Measurements from ENCODE around the gene IKZF2. TPM values are rescaled to one million over a fixed set of nuclear protein-coding genes. Genes with fewer than 3 reads are reported as not detected.

The IKZF2 gene
- total RNA-seq, 1 experiment from 2014 or later: 5.2 TPM

DNA sequence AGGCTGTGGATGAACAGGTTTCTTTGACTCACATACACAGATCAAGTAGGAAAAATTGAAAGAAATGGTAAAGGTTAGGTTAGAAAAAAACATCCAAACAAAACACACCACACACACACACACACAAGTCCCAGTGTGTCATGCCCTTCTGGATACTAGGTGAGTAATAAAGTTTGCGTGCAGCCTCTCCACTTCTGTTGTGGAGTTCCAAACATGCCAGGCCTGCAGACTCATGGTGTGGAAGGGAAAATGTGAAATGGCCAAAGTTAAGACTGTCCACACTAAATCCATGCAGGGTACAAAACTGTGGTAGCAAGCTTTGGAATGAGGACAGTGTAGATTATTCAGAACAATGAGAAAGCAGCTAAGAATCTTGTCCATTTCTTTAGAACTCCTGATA is 114.6 kb downstream of the IKZF2 start:
- Histone ChIP-seq H3K4me3 (ENCODE audit: low read length) (no peak overlapping the region), H2AFZ (ENCODE audit: low read length) (no peak overlapping the region), H3K27me3 (ENCODE audit: low read length) (no peaks in the 10 kb centered on the region), H3K36me3 (ENCODE audit: low read depth, low read length) (no peaks in the 10 kb centered on the region), H3K27ac (ENCODE audit: low read length) (no peak overlapping the region), H3K9me3 (ENCODE audit: low read length) (no peaks in the 10 kb centered on the region), H3K9ac (ENCODE audit: low read length) (no peak overlapping the region), H3K4me2 (ENCODE audit: low read length) (no peak overlapping the region), H3K9me2 (replicated peaks; ENCODE audit: low read length) (no peaks in the 10 kb centered on the region), H3K79me2 (ENCODE audit: low read length) (no peaks in the 10 kb centered on the region), H3K4me1 (ENCODE audit: insufficient read depth, low read length) (no peaks in the 10 kb centered on the region; the same call in 1 of the 2 replicates), H3F3A (ENCODE audit: low read length, unreplicated experiment) (no peaks in the 10 kb centered on the region), H4K20me1 (ENCODE audit: low read length) (no peaks in the 10 kb centered on the region)
- TF ChIP-seq, protein P1, sequence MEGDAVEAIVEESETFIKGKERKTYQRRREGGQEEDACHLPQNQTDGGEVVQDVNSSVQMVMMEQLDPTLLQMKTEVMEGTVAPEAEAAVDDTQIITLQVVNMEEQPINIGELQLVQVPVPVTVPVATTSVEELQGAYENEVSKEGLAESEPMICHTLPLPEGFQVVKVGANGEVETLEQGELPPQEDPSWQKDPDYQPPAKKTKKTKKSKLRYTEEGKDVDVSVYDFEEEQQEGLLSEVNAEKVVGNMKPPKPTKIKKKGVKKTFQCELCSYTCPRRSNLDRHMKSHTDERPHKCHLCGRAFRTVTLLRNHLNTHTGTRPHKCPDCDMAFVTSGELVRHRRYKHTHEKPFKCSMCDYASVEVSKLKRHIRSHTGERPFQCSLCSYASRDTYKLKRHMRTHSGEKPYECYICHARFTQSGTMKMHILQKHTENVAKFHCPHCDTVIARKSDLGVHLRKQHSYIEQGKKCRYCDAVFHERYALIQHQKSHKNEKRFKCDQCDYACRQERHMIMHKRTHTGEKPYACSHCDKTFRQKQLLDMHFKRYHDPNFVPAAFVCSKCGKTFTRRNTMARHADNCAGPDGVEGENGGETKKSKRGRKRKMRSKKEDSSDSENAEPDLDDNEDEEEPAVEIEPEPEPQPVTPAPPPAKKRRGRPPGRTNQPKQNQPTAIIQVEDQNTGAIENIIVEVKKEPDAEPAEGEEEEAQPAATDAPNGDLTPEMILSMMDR (conservative IDR thresholded peaks at IDR 0.05; ENCODE audit: low read depth, low read length): no peak
- TF ChIP-seq EZH2phosphoT487 (IDR thresholded peaks at IDR 0.05; ENCODE audit: borderline replicate concordance, low read length): no peak
- TF ChIP-seq EZH2 (IDR thresholded peaks at IDR 0.05; ENCODE audit: low read length, unreplicated experiment): no peak
- ATAC-seq (no peak), DNase-seq (no peak)
- intact Hi-C loops (cut with micrococcal nuclease): no loop called here
- BruUV-seq (replicated peaks): no TSS peak
- ChIA-PET POLR2A (ENCODE audit: unreplicated experiment) (no interaction called here), CTCF (no interaction called here)

DNA sequence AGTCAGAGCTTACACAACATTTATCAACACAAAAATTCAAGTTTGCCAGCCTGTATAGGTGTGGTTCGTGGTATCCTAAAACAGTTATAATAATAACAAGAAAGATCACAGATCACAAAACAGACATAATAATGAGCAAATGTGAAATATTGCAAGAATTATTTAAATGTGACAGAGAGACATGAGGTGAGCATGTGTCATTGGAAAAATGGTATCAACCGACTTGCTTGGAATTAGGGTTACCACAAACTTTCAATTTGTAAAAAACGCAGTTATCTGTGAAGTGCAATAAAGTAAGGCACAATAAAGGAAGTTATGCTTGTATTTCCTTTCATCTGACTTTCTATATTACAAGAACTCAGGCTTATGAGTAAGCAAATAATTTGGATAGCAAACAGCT is 116.8 kb downstream of the IKZF2 start:
- POLR2A ChIA-PET (ENCODE audit: unreplicated experiment): no interaction called here
- Histone ChIP-seq H3K4me2 (ENCODE audit: low read length) (no peak overlapping the region), H3F3A (ENCODE audit: low read length, unreplicated experiment) (no peaks in the 10 kb centered on the region), H2AFZ (ENCODE audit: low read length) (no peak overlapping the region), H3K79me2 (ENCODE audit: low read length) (no peaks in the 10 kb centered on the region), H3K9ac (ENCODE audit: low read length) (no peak overlapping the region), H3K4me1 (ENCODE audit: insufficient read depth, low read length) (no peaks in the 10 kb centered on the region; the same call in 1 of the 2 replicates), H3K36me3 (ENCODE audit: low read depth, low read length) (no peaks in the 10 kb centered on the region), H3K9me3 (ENCODE audit: low read length) (no peaks in the 10 kb centered on the region), H3K27me3 (ENCODE audit: low read length) (no peaks in the 10 kb centered on the region), H3K9me2 (replicated peaks; ENCODE audit: low read length) (no peaks in the 10 kb centered on the region), H3K4me3 (ENCODE audit: low read length) (no peak overlapping the region), H3K27ac (ENCODE audit: low read length) (no peak overlapping the region), H4K20me1 (ENCODE audit: low read length) (no peaks in the 10 kb centered on the region)
- TF ChIP-seq EZH2phosphoT487 (IDR thresholded peaks at IDR 0.05; ENCODE audit: borderline replicate concordance, low read length) (no peak), EZH2 (IDR thresholded peaks at IDR 0.05; ENCODE audit: low read length, unreplicated experiment) (no peak)
- TF ChIP-seq, protein P1 (conservative IDR thresholded peaks at IDR 0.05; ENCODE audit: low read depth, low read length): no peak
- intact Hi-C loops (cut with micrococcal nuclease): loop anchor here (5.0 kb wide), 1 partner anchor 118 kb away; the partner anchor contains the start of gene IKZF2
- no peak for ATAC-seq
- CTCF ChIA-PET: no interaction called here
- BruUV-seq (replicated peaks): no TSS peak
- no peak for DNase-seq

DNA sequence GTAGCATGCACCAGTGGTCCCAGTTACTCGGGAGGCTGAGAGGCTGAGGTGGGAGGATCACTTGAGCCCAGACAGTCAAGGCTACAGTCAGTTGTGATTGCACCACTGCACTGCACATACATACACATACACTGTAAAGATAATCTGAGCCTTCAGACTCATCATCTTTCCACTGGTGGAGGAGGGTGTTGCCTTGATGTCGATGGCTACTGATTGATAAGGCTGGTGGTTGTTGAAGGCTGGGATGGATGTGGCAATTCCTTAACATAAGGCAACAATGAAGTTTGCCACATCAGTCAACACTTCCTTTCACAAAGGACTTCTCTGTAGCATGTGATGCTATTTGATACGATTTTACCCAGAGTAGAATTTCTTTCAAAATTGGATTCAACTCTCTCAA is 118.8 kb downstream of the IKZF2 start:
- Histone ChIP-seq H3K27me3 (ENCODE audit: low read length) (no peaks in the 10 kb centered on the region), H3F3A (ENCODE audit: low read length, unreplicated experiment) (no peaks in the 10 kb centered on the region), H3K4me2 (ENCODE audit: low read length) (no peak overlapping the region), H3K4me1 (ENCODE audit: insufficient read depth, low read length) (no peaks in the 10 kb centered on the region), H3K9ac (ENCODE audit: low read length) (no peak overlapping the region), H3K36me3 (ENCODE audit: low read depth, low read length) (no peaks in the 10 kb centered on the region), H4K20me1 (ENCODE audit: low read length) (no peaks in the 10 kb centered on the region), H3K27ac (ENCODE audit: low read length) (no peak overlapping the region), H3K79me2 (ENCODE audit: low read length) (no peaks in the 10 kb centered on the region), H3K9me2 (replicated peaks; ENCODE audit: low read length) (no peaks in the 10 kb centered on the region), H3K4me3 (ENCODE audit: low read length) (no peak overlapping the region), H2AFZ (ENCODE audit: low read length) (no peak overlapping the region), H3K9me3 (ENCODE audit: low read length) (no peaks in the 10 kb centered on the region)
- no peak for ATAC-seq
- no peak for TF ChIP-seq EZH2phosphoT487 (IDR thresholded peaks at IDR 0.05; ENCODE audit: borderline replicate concordance, low read length)
- TF ChIP-seq EZH2 (IDR thresholded peaks at IDR 0.05; ENCODE audit: low read length, unreplicated experiment): no peak
- TF ChIP-seq, protein P1 (conservative IDR thresholded peaks at IDR 0.05; ENCODE audit: low read depth, low read length): no peak
- ChIA-PET CTCF (no interaction called here), POLR2A (ENCODE audit: unreplicated experiment) (no interaction called here)
- intact Hi-C loops (cut with micrococcal nuclease): loop anchor here (5.0 kb wide), 1 partner anchor 120 kb away; the partner anchor contains the start of gene IKZF2
- BruUV-seq (replicated peaks): no TSS peak
- DNase-seq: no peak

Measured in PC-3 (cell line).